Activated CD8-positive, alpha-beta memory T cell treated with anti-CD3 and anti-CD28 coated beads for 48 hours (primary cell): ENCODE measurements around the gene MTMR11.
A peak's percentile ranks its signal among the peaks of the same experiment; 100 is the strongest.

Experiments
- DNase-seq, 3 experiments: peaks; one replicate each; pipeline ENCODE4 v3.0.0-alpha.2; 2020; ENCODE audit warnings: low read depth in 2 of 3, low spot score in 2 of 3

MTMR11 gene

GRCh38 chr1:149937759-149938158, 1.1 kb upstream of the MTMR11 start:
- no peak for DNase-seq

DNA sequence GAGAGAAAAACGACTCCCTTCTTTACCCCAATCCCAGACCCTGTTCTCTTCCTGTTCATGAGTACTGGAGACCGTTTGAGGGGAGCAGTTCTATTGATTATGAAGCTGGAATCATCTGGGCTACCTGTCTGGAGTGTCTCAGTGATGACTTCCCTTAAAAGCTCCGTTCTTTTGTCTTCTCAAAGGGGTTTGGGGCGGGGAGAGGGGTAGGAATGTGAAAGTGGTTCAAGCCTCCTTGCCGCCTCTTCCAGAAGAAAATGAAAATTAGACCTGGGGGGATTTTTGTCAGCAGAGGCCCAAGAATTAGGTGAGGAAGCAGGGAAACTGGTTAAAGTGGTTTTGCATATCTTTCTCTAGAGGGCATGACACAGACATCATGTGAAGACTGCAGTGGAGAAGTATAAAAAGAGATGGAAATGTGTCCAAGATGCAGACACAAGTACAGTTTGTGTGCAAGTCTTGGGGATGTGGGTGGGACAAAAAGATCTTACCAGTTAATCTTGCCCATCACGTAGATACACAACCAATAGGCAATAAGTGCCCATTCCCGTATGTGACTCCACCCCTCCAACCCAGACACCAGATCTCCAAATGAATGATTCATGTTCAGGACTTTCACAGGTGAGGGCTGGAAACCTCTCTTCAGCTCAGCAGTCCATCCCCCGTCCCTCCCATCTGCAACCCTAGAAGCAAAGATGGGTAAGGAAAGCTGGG, 470 bp upstream of the MTMR11 start:
- no peak for DNase-seq

DNA sequence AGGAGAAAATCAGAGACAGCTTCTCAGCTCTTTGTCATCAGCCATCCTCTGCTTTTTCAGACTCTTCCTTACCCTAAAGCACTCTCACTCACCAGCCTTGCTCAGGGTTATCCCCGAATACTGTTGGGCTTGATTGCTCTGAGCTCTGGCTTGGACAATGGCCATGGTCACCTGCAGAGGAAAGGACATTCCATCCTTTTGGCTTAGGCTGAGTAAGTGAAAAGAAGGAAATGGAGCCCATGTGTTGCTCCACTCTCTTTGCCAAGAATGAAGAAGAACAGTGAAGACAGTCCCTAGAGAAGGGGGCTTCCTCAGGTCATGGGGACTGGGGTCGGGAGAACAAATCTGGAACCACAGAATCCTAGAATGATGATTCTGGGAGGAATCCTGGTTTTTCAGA, 2.3 kb downstream of the MTMR11 start:
- no peak for DNase-seq

- no peak for DNase-seq
Measured at GRCh38 chr1:149933208-149933607, 3.5 kb downstream of the MTMR11 start.

GRCh38 chr1:149932474-149932873, 4.2 kb downstream of the MTMR11 start:
- no peak for DNase-seq

DNA sequence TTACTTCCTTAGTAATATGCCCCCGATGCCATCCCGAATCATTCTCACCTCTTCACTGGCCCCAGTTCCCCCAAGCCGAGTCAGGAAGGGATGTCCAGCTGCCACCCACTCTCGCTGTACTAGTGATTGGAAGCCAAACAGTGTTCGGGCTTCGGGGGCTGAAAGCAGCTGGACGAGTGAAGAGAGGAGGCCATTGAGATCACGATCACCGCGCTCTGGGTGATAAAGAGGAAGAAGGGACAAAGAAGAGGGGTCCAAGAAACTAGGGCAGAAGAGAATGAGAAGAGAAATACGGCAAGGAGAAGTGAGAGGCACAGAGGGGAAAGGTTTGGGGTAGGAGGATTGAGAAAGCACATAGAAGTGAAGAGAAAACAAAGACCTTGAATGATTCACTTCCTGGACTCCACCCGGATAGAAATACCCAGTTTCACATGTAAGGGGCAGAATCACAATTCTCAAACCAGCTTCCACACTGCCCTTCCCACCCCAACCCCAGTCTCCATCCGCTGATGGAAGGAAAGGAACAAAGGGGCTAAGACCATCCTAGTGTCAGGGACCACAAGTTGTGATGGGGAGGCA, 5.4 kb downstream of the MTMR11 start:
- no peak for DNase-seq

GRCh38 chr1:149929856-149930255, 6.8 kb downstream of the MTMR11 start:
- no peak for DNase-seq

GRCh38 chr1:149928401-149928724, 8.3 kb downstream of the MTMR11 start:
- DNase-seq = no peak

GRCh38 chr1:149927563-149928400, 8.9 kb downstream of the MTMR11 start, which contains the start of gene SF3B4:
Gene SF3B4 (minus strand): TSS chr1:149927803. CDS start chr1:149927759, 44 bp downstream.
- peak; percentile 75 to 85 (median 76) for DNase-seq

DNA sequence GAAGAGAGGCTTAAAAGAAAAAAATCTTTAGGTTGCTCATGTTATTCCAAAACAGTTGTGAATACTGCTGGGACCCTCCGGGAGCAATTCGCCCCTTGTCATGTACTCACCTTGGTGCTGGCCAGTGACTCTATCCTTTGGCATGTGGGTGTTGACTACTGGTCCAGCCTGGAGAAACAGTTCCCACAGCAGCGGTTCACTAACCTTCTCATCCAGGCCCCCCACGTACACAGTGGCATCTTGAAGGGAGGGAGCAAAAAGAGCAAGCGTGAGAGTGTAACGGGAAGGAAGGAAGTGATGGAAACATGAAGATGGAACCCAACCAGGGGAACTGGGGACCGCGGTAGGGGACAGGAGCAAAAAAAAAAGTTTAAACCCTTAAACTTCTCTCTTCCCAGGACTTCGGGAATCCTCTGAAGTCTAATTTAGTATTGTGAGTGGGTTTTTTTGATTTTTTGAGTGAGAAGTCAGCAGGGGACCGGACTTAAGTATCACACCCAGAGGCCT, 9.6 kb downstream of the MTMR11 start:
- no peak for DNase-seq

GRCh38 chr1:149926296-149926695, 10.4 kb downstream of the MTMR11 start:
- no peak for DNase-seq

- no peak for DNase-seq
Measured at GRCh38 chr1:149925751-149926150, 10.9 kb downstream of the MTMR11 start.

GRCh38 chr1:149925345-149925744, 11.3 kb downstream of the MTMR11 start:
- no peak for DNase-seq

DNA sequence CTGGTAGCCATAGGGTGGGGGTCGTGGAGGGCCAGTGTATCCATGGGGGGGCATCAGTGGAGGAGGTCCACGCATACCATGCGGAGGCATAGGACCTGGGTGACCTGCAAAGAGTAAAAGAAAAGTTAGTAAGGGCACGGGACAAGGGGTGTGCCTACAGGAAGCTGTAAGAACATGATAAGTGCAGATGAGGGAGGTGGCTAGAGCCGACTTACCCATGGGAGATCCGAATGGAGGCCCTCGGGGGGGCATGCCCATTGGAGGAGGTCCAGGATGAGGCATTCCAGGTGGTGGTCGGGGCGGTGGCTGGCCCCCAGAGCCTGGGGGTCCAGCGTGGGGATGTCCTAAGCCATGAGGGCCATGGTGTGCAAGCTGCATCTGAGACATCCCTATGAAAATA, 13.1 kb downstream of the MTMR11 start:
- DNase-seq = no peak

- no peak for DNase-seq
Measured at GRCh38 chr1:149917571-149918144, 19.0 kb downstream of the MTMR11 start, which contains the start of gene SV2A. Gene SV2A (minus strand): TSS chr1:149917844. CDS start chr1:149913840, 4,004 bp downstream.

DNA sequence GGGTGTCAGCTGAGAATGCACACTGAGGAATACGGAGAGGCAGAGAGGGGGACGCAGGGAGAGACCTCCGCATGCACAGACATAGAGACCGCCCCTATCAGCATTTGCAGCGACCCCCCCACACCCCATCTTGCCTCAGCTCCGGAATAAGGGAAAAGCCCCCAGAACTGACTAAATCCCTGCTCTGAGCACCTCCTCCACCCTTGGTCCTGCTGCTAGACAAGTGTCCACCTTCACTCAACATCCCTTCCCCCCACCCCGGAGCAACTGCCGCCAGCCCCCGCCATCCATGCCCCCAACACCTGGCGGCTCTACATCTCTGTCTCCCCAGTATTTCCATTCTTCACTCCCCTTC, 19.8 kb downstream of the MTMR11 start:
- DNase-seq = no peak

- no peak for DNase-seq
Measured at GRCh38 chr1:149916193-149916897, 20.3 kb downstream of the MTMR11 start.

DNA sequence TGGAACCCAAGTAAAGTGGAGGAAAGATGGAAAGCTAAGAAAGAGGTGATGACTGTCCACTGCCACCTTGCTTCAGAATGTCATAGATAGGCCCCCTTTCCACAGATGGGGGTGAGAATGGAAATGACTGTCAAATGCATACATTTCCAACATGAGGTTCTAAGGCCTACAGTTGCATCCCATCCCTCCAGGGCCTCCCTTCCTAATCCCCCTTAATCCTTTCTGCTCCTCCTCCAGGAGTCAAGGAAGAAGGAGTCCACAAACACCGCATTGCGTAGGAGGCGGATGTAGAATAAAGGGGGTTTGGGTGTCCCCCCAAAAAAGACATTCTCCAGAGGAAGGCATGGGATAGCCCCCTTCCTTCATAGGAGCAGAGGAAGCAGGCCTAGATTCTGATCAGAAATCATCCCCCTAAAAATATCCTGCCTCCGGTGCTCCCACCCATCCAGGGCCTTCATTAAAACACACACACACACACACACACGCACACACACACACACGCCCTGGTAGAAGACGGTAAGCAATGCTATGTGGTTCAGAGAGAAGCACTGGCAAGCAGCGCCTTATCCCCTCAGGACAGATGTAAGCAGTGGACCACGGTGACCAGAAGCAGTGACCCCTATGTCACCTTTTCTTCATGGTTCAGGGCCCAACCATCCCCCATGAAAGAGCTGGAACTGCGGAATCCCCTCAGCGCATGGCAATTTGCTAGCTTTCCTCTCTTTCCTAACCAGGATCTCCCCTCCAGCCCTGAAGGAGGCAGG, 21.1 kb downstream of the MTMR11 start:
- DNase-seq = no peak

GRCh38 chr1:149914545-149914944, 22.1 kb downstream of the MTMR11 start:
- DNase-seq = no peak

GRCh38 chr1:149906570-149907075, 30.1 kb downstream of the MTMR11 start:
- no peak for DNase-seq
